HepG2 (cell line): Measurements from ENCODE around the gene SMIM22. TPM values are rescaled to one million over a fixed set of nuclear protein-coding genes. Genes with fewer than 3 reads are reported as not detected.

ENCODE experiments used
- ATAC-seq: fragments of 200-7000 bp; cut with Tn5 transposase; 3 replicates; pipeline ENCODE4 v1.9.1; 2020; ENCODE audit warnings: mild to moderate bottlenecking, moderate library complexity
- BruUV-seq: library from RNA; stranded (reverse); fragments of 400-500 nt; replicated peaks from 2 replicates; lab custom pipeline; 2021; lab: Mats Ljungman, UMichigan
- CTCF ChIA-PET: fragments of 300-600 bp; formaldehyde crosslinking; extraction: SDS; loops from one replicate; lab custom pipeline; 2021; ENCODE audit warnings: low total read pairs, inconsistent platforms, low intra/inter-chr PET ratio; lab: Yijun Ruan, JAX
- POLR2A ChIA-PET: fragments of 350-600 bp; sonication (Branson Sonifier 250); formaldehyde crosslinking; loops from one replicate; lab custom pipeline; 2020; ENCODE audit warnings: antibody characterized with exemption, inconsistent platforms; lab: Yijun Ruan, JAX
- DNase-seq: peaks from one replicate; pipeline ENCODE4 v3.0.0-alpha.2; 2015; ENCODE audit warnings: low spot score
- FAIRE-seq: peaks from 3 replicates; lab custom pipeline; 2011; peaks lifted over from hg19 to GRCh38; lab: Jason Lieb, UNC
- H2AFZ ChIP-seq: one replicate; pipeline ENCODE4 v1.6.1; 2011; ENCODE audit warnings: low read length, inconsistent platforms
- H3K27ac ChIP-seq: fragments of 300-600 bp; 3 replicates; pipeline ENCODE4 v1.8.0; 2011; ENCODE audit warnings: mixed run types, mild to moderate bottlenecking, mixed read lengths, low read length, inconsistent platforms; ENCODE audit not compliant: insufficient read depth; ENCODE audit errors: extremely low read length
- H3K27me3 ChIP-seq, 2 experiments: fragments of 200-600 bp in 1 of 2; 2 replicates in 1 of 2; 3 replicates in 1 of 2; pipeline versions ENCODE4 v1.6.0 to v1.8.0; 2011; ENCODE audit warnings: low read length in 2 of 2, mild to moderate bottlenecking in 2 of 2, moderate library complexity in 2 of 2, inconsistent platforms in 1 of 2; ENCODE audit not compliant: insufficient read depth in 2 of 2, control insufficient read depth in 1 of 2
- H3K36me3 ChIP-seq, 2 experiments: fragments of 200-600 bp in 1 of 2; replicated peaks in 1 of 2; 2 replicates in 1 of 2; 3 replicates in 1 of 2; pipeline versions ENCODE4 v1.5.1 to v1.8.0; 2011; ENCODE audit warnings: low read length in 2 of 2, inconsistent platforms in 1 of 2; ENCODE audit not compliant: insufficient read depth in 2 of 2, control insufficient read depth in 1 of 2
- H3K4me1 ChIP-seq: 2 replicates; pipeline ENCODE4 v1.5.1; 2012; ENCODE audit warnings: low read length, inconsistent platforms; ENCODE audit not compliant: insufficient read depth
- H3K4me2 ChIP-seq: 2 replicates; pipeline ENCODE4 v1.6.0; 2011; ENCODE audit warnings: low read depth, low read length, inconsistent platforms
- H3K4me3 ChIP-seq, 3 experiments: fragments of 200-600 bp in 1 of 3; sonication (generic), shearing (Covaris generic) in 1 of 3; replicated peaks in 1 of 3; 2 replicates each; pipeline ENCODE4 v1.5.1; 2011 to 2016; ENCODE audit warnings: low read length in 3 of 3, inconsistent platforms in 2 of 3, low read depth in 2 of 3, mild to moderate bottlenecking in 2 of 3, control low read depth in 1 of 3, mixed read lengths in 1 of 3; ENCODE audit not compliant: insufficient read depth in 1 of 3
- H3K79me2 ChIP-seq: one replicate; pipeline ENCODE4 v1.6.1; 2011; ENCODE audit warnings: low read length, inconsistent platforms; ENCODE audit not compliant: insufficient read depth
- H3K9ac ChIP-seq: 2 replicates; pipeline ENCODE4 v1.6.0; 2011; ENCODE audit warnings: mild to moderate bottlenecking, low read depth, low read length, inconsistent platforms; ENCODE audit not compliant: insufficient read depth
- H3K9me3 ChIP-seq: 2 replicates; pipeline ENCODE4 v1.5.1; 2012; ENCODE audit warnings: mild to moderate bottlenecking, low read length
- H4K20me1 ChIP-seq: 2 replicates; pipeline ENCODE4 v1.6.0; 2011; ENCODE audit warnings: inconsistent platforms, mild to moderate bottlenecking, low read length, moderate library complexity; ENCODE audit not compliant: insufficient read depth
- MAF1 ChIP-seq: sonication (generic); formaldehyde crosslinking; IDR thresholded peaks from 2 replicates; pipeline ENCODE4 v1.5.0; 2020; ENCODE audit warnings: missing genetic modification reagents, borderline replicate concordance
- U2AF2 ChIP-seq: fragments of 200-400 bp; formaldehyde crosslinking; IDR thresholded peaks from 2 replicates; pipeline ENCODE4 v1.6.1; 2017; ENCODE audit warnings: low read depth, mild to moderate bottlenecking, low read length
- ZNF350 ChIP-seq: sonication (generic); formaldehyde crosslinking; IDR thresholded peaks from 2 replicates; pipeline ENCODE4 v1.4.0; 2020; ENCODE audit warnings: mild to moderate bottlenecking, low read depth, missing genetic modification reagents, borderline replicate concordance
- WGBS: methylation state at CpG from one replicate; pipeline ENCODE4 v1.1.6; 2017; ENCODE audit warnings: low lambda C conversion rate; 5-methylcytosine and 5-hydroxymethylcytosine counted together
- in situ Hi-C: cut with HindIII; loops from 2 replicates; pipeline ENCODE4 v1.10.0; 2017; ENCODE audit warnings: low pct_unique_long_range_greater_than_20kb; ENCODE audit not compliant: extremely low pct_ligation_motif_present
- intact Hi-C: fragments of 100-400 bp; cut with micrococcal nuclease; formaldehyde crosslinking; loops from one replicate; pipeline ENCODE4 v1.10.0; 2022; ENCODE audit not compliant: unreplicated experiment
- polyA plus RNA-seq, 8 experiments: library from polyadenylated mRNA; depleted of rRNA in 3 of 8; stranded (reverse) in 7 of 8; unstranded in 1 of 8; fragments of >200 nt; fragmentation: Illumina TruSeq in 4 of 8; extraction: Trizol in 4 of 8; gene quantifications; 2 replicates each; pipeline versions ENCODE4 v1.2.1 to v1.2.3, GENCODE V29; 2011 to 2016; ENCODE audit warnings: low read depth in 4 of 8, missing spikeins in 1 of 8, mixed read lengths in 1 of 8; ENCODE audit not compliant: insufficient read depth in 1 of 8
- total RNA-seq, 5 experiments: library from RNA; depleted of rRNA; stranded (reverse); fragments of >200 nt; fragmentation: Illumina TruSeq; extraction: Trizol; gene quantifications; 2 replicates each; pipeline ENCODE4 v1.2.3, GENCODE V29; 2016; ENCODE audit warnings: low read depth in 1 of 5

The SMIM22 gene
- total and polyA plus RNA-seq, 2 of the 13 experiments (the other 11 are each of a cell fraction or from before 2014, with no cell fraction given): not detected

GRCh38 chr16:4796982-4797804 lies 2.0 kb downstream of the SMIM22 start:
- TF ChIP-seq MAF1: no peak
- TF ChIP-seq, all 625 proteins: peak for 0
- no peak overlapping the region for H3K4me2 ChIP-seq
- no peaks in the 10 kb centered on the region for H3K9me3 ChIP-seq
- BruUV-seq: no TSS peak
- peaks cover 26% of the 10 kb centered on the region for H3K4me1 ChIP-seq
- peaks cover 0 to 8% of the 10 kb centered on the region in 2 experiments; a peak in 2 of 5 replicates for H3K36me3 ChIP-seq
- H3K79me2 ChIP-seq: no peaks in the 10 kb centered on the region
- DNase-seq (no peak), FAIRE-seq (no peak), ATAC-seq (no peak)
- in situ Hi-C loops: no loop called here
- H2AFZ ChIP-seq: no peak overlapping the region
- intact Hi-C loops: no loop called here
- H3K27ac ChIP-seq: no peak overlapping the region
- no peak overlapping the region for H3K4me3 ChIP-seq
- no peak overlapping the region for H3K9ac ChIP-seq
- ChIA-PET CTCF (no interaction called here), POLR2A (no interaction called here)
- no peaks in the 10 kb centered on the region for H4K20me1 ChIP-seq
- WGBS: 82% methylated on average over 16 of the region's 21 CpGs
- no peaks in the 10 kb centered on the region for H3K27me3 ChIP-seq

- CTCF ChIA-PET: no interaction called here
- H4K20me1 ChIP-seq: no peaks in the 10 kb centered on the region
- FAIRE-seq: no peak
- in situ Hi-C loops (no loop called here), intact Hi-C loops (no loop called here)
- H3K36me3 ChIP-seq: peaks cover 0 to 8% of the 10 kb centered on the region in 2 experiments; a peak in 2 of 5 replicates
- ATAC-seq: no peak
- H3K9me3 ChIP-seq: no peaks in the 10 kb centered on the region
- no peak overlapping the region for H3K4me3 ChIP-seq
- no peak overlapping the region for H3K9ac ChIP-seq
- no peak for TF ChIP-seq U2AF2
- TF ChIP-seq ZNF350 (CRISPR knock-in tag): no peak
- POLR2A ChIA-PET: no interaction called here
- H2AFZ ChIP-seq: no peak overlapping the region
- H3K4me2 ChIP-seq: no peak overlapping the region
- no peaks in the 10 kb centered on the region for H3K27me3 ChIP-seq
- H3K4me1 ChIP-seq: peaks cover 24% of the 10 kb centered on the region
- WGBS: 98% methylated on average over 8 of the region's 22 CpGs
- no TSS peak for BruUV-seq
- H3K79me2 ChIP-seq: no peaks in the 10 kb centered on the region
- DNase-seq: no peak
- H3K27ac ChIP-seq: no peak overlapping the region
These were observed 2.7 kb downstream of the SMIM22 start for GRCh38 chr16:4797805-4798252.
